Measurements from ENCODE around the gene SIX3. TPM values are rescaled to one million over a fixed set of nuclear protein-coding genes. Genes with fewer than 3 reads are reported as not detected.

The SIX3 gene
- total RNA-seq, 4 donors from 2014 or later: 0.90 TPM; not detected in 3

GRCh38 chr2:44918095-44918775, 23.3 kb upstream of the SIX3 start:
- DNase-seq (ENCODE audit: low spot score in 2 of 2): no peak
- TF ChIP-seq POLR2A (IDR thresholded peaks at IDR 0.05) (no peak), CTCF (IDR thresholded peaks at IDR 0.05) (no peak), EP300 (IDR thresholded peaks at IDR 0.05) (no peak)
- Histone ChIP-seq H3K27ac (no peak overlapping the region), H3K4me3 (no peak overlapping the region), H3K4me1 (no peaks in the 10 kb centered on the region), H3K36me3 (no peaks in the 10 kb centered on the region), H3K9me3 (no peaks in the 10 kb centered on the region), H3K27me3 (peaks cover 0 to 40% of the 10 kb centered on the region in 2 donors)
- WGBS, 2 donors: 76 to 80% methylated on average over 4 of the region's 4 CpGs

- no peaks in the 10 kb centered on the region for H3K4me1 ChIP-seq
- no peak for DNase-seq (ENCODE audit: low spot score in 2 of 2)
- H3K27ac ChIP-seq: no peak overlapping the region
- 48 to 82% methylated on average over 2 of the region's 2 CpGs for WGBS, 2 donors
- H3K9me3 ChIP-seq: no peaks in the 10 kb centered on the region
- H3K36me3 ChIP-seq: no peaks in the 10 kb centered on the region
- no peak overlapping the region for H3K4me3 ChIP-seq
- TF ChIP-seq EP300 (IDR thresholded peaks at IDR 0.05) (no peak), POLR2A (IDR thresholded peaks at IDR 0.05) (no peak), CTCF (IDR thresholded peaks at IDR 0.05) (no peak)
- peaks cover 0 to 65% of the 10 kb centered on the region in 2 donors for H3K27me3 ChIP-seq
These were observed 20.8 kb upstream of the SIX3 start for GRCh38 chr2:44920751-44921150.

GRCh38 chr2:44922776-44923175, 18.7 kb upstream of the SIX3 start:
- H3K4me1 ChIP-seq: peaks cover 0 to 2% (median under 1%) of the 10 kb centered on the region in 4 donors
- WGBS, 2 donors: 85 to 86% methylated on average over 6 of the region's 6 CpGs
- H3K27ac ChIP-seq: no peak overlapping the region
- no peak overlapping the region for H3K4me3 ChIP-seq
- H3K36me3 ChIP-seq: no peaks in the 10 kb centered on the region
- TF ChIP-seq EP300 (IDR thresholded peaks at IDR 0.05) (no peak), CTCF (IDR thresholded peaks at IDR 0.05) (no peak), POLR2A (IDR thresholded peaks at IDR 0.05) (no peak)
- no peaks in the 10 kb centered on the region for H3K9me3 ChIP-seq
- peaks cover 0 to 85% of the 10 kb centered on the region in 2 donors for H3K27me3 ChIP-seq
- no peak for DNase-seq (ENCODE audit: low spot score in 2 of 2)

- no peak overlapping the region for H3K27ac ChIP-seq
- H3K4me3 ChIP-seq: no peak overlapping the region
- H3K36me3 ChIP-seq: no peaks in the 10 kb centered on the region
- H3K9me3 ChIP-seq: no peaks in the 10 kb centered on the region
- DNase-seq (ENCODE audit: low spot score in 2 of 2): no peak
- 27 to 29% methylated on average over 4 of the region's 4 CpGs for WGBS, 2 donors
- no peak for TF ChIP-seq POLR2A (IDR thresholded peaks at IDR 0.05)
- TF ChIP-seq EP300 (IDR thresholded peaks at IDR 0.05): no peak
- no peak for TF ChIP-seq CTCF (IDR thresholded peaks at IDR 0.05)
- H3K27me3 ChIP-seq: peaks cover 0 to 94% of the 10 kb centered on the region in 2 donors
- peaks cover 0 to 22% (median 17%) of the 10 kb centered on the region in 4 donors for H3K4me1 ChIP-seq
These were observed 15.9 kb upstream of the SIX3 start for GRCh38 chr2:44925561-44926136.

- Histone ChIP-seq H3K27me3 (peaks cover 0 to 97% of the 10 kb centered on the region in 2 donors), H3K4me1 (peaks cover 0 to 22% (median 17%) of the 10 kb centered on the region in 4 donors), H3K9me3 (no peaks in the 10 kb centered on the region), H3K4me3 (no peak overlapping the region), H3K27ac (no peak overlapping the region), H3K36me3 (no peaks in the 10 kb centered on the region)
- TF ChIP-seq CTCF (IDR thresholded peaks at IDR 0.05) (no peak), EP300 (IDR thresholded peaks at IDR 0.05) (no peak), POLR2A (IDR thresholded peaks at IDR 0.05) (no peak)
- no peak for DNase-seq (ENCODE audit: low spot score in 2 of 2)
- WGBS, 2 donors: 13 to 17% methylated on average over 9 of the region's 9 CpGs
These were observed 14.5 kb upstream of the SIX3 start for GRCh38 chr2:44926957-44927356.
